Measurements from ENCODE around the gene TSPAN11. TPM values are rescaled to one million over a fixed set of nuclear protein-coding genes. Genes with fewer than 3 reads are reported as not detected.

TSPAN11 gene
- total and polyA plus RNA-seq, 2 of the 8 experiments (the other 6 are each of a cell fraction or from before 2014, with no cell fraction given) = 3.9 to 8.2 TPM

GRCh38 chr12:31004666-31005065 is 78.1 kb downstream of the TSPAN11 start:
- Histone ChIP-seq H4K91ac (replicated peaks; ENCODE audit: insufficient read length, low read length) (no peak overlapping the region), H3K4me2 (ENCODE audit: insufficient read depth in 1 of 2, low read depth in 2 of 2, low read length in 2 of 2) (no peak overlapping the region), H3K27ac (ENCODE audit: low read depth, low read length) (no peak overlapping the region), H3K56ac (replicated peaks; ENCODE audit: insufficient read length, low read depth, low read length) (no peak overlapping the region), H4K8ac (ENCODE audit: extremely low read depth, insufficient read depth, low read length) (no peak overlapping the region), H3K36me3 (ENCODE audit: control insufficient read depth in 2 of 4, insufficient read depth in 4 of 4, low read length in 3 of 4) (no peaks in the 10 kb centered on the region), H3K4me3 (ENCODE audit: extremely low read depth in 1 of 4, insufficient read depth in 2 of 4, low read depth in 3 of 4, low read length in 4 of 4) (no peak overlapping the region), H3K14ac (ENCODE audit: insufficient read length) (no peak overlapping the region), H4K20me1 (replicated peaks in 1 of 2; ENCODE audit: control insufficient read depth in 1 of 2, insufficient read depth in 2 of 2, low read length in 2 of 2) (no peaks in the 10 kb centered on the region), H2AK5ac (ENCODE audit: low read depth, low read length) (no peak overlapping the region), H3K9me3 (ENCODE audit: insufficient read depth in 2 of 2, low read depth in 1 of 2, low read length in 1 of 2) (no peaks in the 10 kb centered on the region), H3K27me3 (replicated peaks in 1 of 4; ENCODE audit: control insufficient read depth in 3 of 4, extremely low read depth in 1 of 4, insufficient read depth in 3 of 4, low read length in 3 of 4) (no peaks in the 10 kb centered on the region; a peak in 1 of 7 replicates), H2BK20ac (ENCODE audit: low read length) (no peak overlapping the region), H3K4ac (replicated peaks; ENCODE audit: insufficient read length, low read depth, low read length) (no peak overlapping the region), H2BK12ac (ENCODE audit: low read depth, low read length) (no peak overlapping the region), H3K79me2 (ENCODE audit: control insufficient read depth in 1 of 2, insufficient read depth in 2 of 2, low read length in 2 of 2) (no peaks in the 10 kb centered on the region), H4K5ac (ENCODE audit: insufficient read length, low read depth, low read length) (no peak overlapping the region), H3K4me1 (replicated peaks in 1 of 4; ENCODE audit: control insufficient read depth in 3 of 4, insufficient read depth in 4 of 4, low read length in 3 of 4) (peaks cover 0 to 3% (median 0%) of the 10 kb centered on the region in 4 experiments; a peak in 2 of 7 replicates), H2AFZ (ENCODE audit: low read length) (no peak overlapping the region), H3K79me1 (ENCODE audit: low read depth, low read length) (no peaks in the 10 kb centered on the region), H3K23ac (ENCODE audit: insufficient read length) (no peak overlapping the region), H3K9ac (replicated peaks in 1 of 4; ENCODE audit: extremely low read depth in 1 of 4, low read depth in 3 of 4, low read length in 3 of 4) (no peak overlapping the region), H2BK5ac (ENCODE audit: low read depth, low read length) (no peak overlapping the region), H2BK15ac (ENCODE audit: low read length) (no peak overlapping the region), H3K23me2 (ENCODE audit: low read depth, low read length) (no peaks in the 10 kb centered on the region), H2BK120ac (replicated peaks; ENCODE audit: low read depth, low read length) (no peak overlapping the region), H3K18ac (ENCODE audit: extremely low read depth, low read length) (no peak overlapping the region)
- no peak for FAIRE-seq
- WGBS, 2 experiments (ENCODE audit: extremely low coverage in 1 of 2, insufficient coverage in 1 of 2, insufficient read length in 1 of 2, insufficient replicate concordance in 2 of 2, low coverage in 1 of 2, low lambda C conversion rate in 2 of 2, missing lambda C conversion rate in 1 of 2) = 81% methylated on average over 5 of the region's 5 CpGs; no CpG with 5 or more reads in 1 of the 2 experiments
- ChIA-PET CTCF (ENCODE audit: partially characterized antibody) (interaction anchor here (1.2 to 1.6 kb wide), 4 partner anchors 14 to 38 kb away, joined by 3 to 4 read pairs (median 4); no protein-coding TSS in a partner anchor), POLR2A (ENCODE audit: partially characterized antibody) (no interaction called here)
- TF ChIP-seq ASH2L (IDR thresholded peaks at IDR 0.05; ENCODE audit: low read length) (no peak), KDM4A (IDR thresholded peaks at IDR 0.05; ENCODE audit: low read depth, low read length, severe bottlenecking) (no peak), POU5F1 (IDR thresholded peaks at IDR 0.05; ENCODE audit: low read depth, low read length) (no peak), JUND (IDR thresholded peaks at IDR 0.05; ENCODE audit: low read length) (no peak), ATF2 (IDR thresholded peaks at IDR 0.05; ENCODE audit: low read length) (no peak), HDAC6 (IDR thresholded peaks at IDR 0.05; ENCODE audit: low read depth, low read length) (no peak), CEBPB (IDR thresholded peaks at IDR 0.05; ENCODE audit: low read depth, low read length) (no peak), RXRA (IDR thresholded peaks at IDR 0.05; ENCODE audit: insufficient read depth, low read depth, low read length) (no peak), CHD1 (IDR thresholded peaks at IDR 0.05; ENCODE audit: low read depth, low read length) (no peak), SP4 (IDR thresholded peaks at IDR 0.05; ENCODE audit: low read length) (no peak), KDM5A (IDR thresholded peaks at IDR 0.05; ENCODE audit: low read length) (no peak), SUZ12 (IDR thresholded peaks at IDR 0.05; ENCODE audit: low read length) (no peak)
- no peak for DNase-seq (ENCODE audit: low read depth in 1 of 2, low spot score in 2 of 2)

Measured in H1 (cell line).